Naive thymus-derived CD8-positive, alpha-beta T cell (primary cell): ENCODE measurements around the gene TAF1. TPM values are rescaled to one million over a fixed set of nuclear protein-coding genes. Genes with fewer than 3 reads are reported as not detected.

ENCODE experiments used
- ATAC-seq, 2 donors: fragments of 150-1000 bp; cut with Tn5 transposase in 1 of 2; sonication (Bioruptor Pico), chemical (Tn5 transposase) in 1 of 2; 1 replicate in 1 of 2; 2 replicates in 1 of 2; pipeline ENCODE4 v1.10.0; 2021; ENCODE audit warnings: mild to moderate bottlenecking in 2 of 2, moderate library complexity in 2 of 2
- POLR2A ChIA-PET: fragments of 350-600 bp; sonication (Branson Sonifier 250); formaldehyde crosslinking; loops from one replicate; lab custom pipeline; 2021; ENCODE audit warnings: antibody characterized with exemption; lab: Charles Lee
- DNase-seq, 10 donors: peaks; one replicate each; pipeline versions ENCODE4 v3.0.0 to v3.0.0-alpha.2; 2020 to 2022
- H3K27ac Mint-ChIP-seq, 10 donors: one replicate each; pipeline ENCODE4 v1.8.0; 2020 to 2022; ENCODE audit warnings: mild to moderate bottlenecking in 10 of 10, mixed read lengths in 10 of 10, moderate library complexity in 4 of 10, inconsistent platforms in 1 of 10
- H3K27me3 Mint-ChIP-seq, 5 donors: one replicate each; pipeline ENCODE4 v1.8.0; 2021 to 2022; ENCODE audit warnings: mixed read lengths in 5 of 5
- H3K36me3 Mint-ChIP-seq, 3 donors: one replicate each; pipeline ENCODE4 v1.8.0; 2020 to 2022; ENCODE audit warnings: mixed read lengths in 3 of 3, mild to moderate bottlenecking in 2 of 3, inconsistent platforms in 1 of 3
- H3K4me1 Mint-ChIP-seq, 4 donors: one replicate each; pipeline ENCODE4 v1.8.0; 2021 to 2022; ENCODE audit warnings: mixed read lengths in 4 of 4
- H3K4me3 Mint-ChIP-seq, 10 donors: one replicate each; pipeline ENCODE4 v1.8.0; 2020 to 2022; ENCODE audit warnings: mild to moderate bottlenecking in 10 of 10, mixed read lengths in 10 of 10, moderate library complexity in 6 of 10, inconsistent platforms in 1 of 10
- H3K9me3 Mint-ChIP-seq, 9 donors: one replicate each; pipeline ENCODE4 v1.8.0; 2020 to 2022; ENCODE audit warnings: mixed read lengths in 9 of 9, mild to moderate bottlenecking in 3 of 9, inconsistent platforms in 1 of 9, moderate library complexity in 1 of 9
- polyA plus RNA-seq, 3 donors: library from polyadenylated mRNA; unstranded; fragments of 300-500 nt; fragmentation: Illumina TruSeq; gene quantifications; one replicate each; pipeline ENCODE4 v1.2.3, GENCODE V29; 2021
- total RNA-seq, 8 experiments: library from RNA in 2 of 8; stranded (reverse) in 2 of 8; gene quantifications; one replicate each; pipeline ENCODE4 v1.2.3 and lab custom pipeline; 2021 to 2026

Gene TAF1
- total and polyA plus RNA-seq, 5 experiments from 2014 or later: 4.3 to 84.7 (median 10.2) TPM

DNA sequence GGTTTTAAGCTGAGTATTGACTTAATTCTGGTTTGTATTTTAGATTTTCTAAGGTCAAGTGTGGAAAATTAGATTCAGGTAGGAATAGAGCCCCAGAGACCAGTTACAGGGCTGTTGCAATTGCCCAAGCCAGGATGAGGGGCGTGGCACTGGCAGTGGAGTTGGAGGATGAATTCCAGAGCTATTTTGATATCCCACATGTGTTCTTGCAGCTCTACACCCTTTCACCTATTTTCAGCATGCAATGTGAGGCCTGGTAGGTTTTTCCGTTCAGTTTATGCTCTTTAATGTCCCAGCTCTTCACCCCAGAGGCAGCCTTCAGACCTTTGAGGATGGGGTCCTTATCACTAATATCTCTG lies 148.9 kb downstream of the TAF1 start:
- no peaks in the 10 kb centered on the region for H3K9me3 Mint-ChIP-seq
- peaks cover 12 to 22% (median 18%) of the 10 kb centered on the region in 4 donors for H3K4me1 Mint-ChIP-seq
- POLR2A ChIA-PET: interaction anchor here (0.5 to 2.5 kb wide), 3 partner anchors 9 to 20 kb away, joined by 4 to 16 read pairs (median 5); partner anchors contain the start of gene OGT
- no peaks in the 10 kb centered on the region for H3K36me3 Mint-ChIP-seq
- no peaks in the 10 kb centered on the region for H3K27me3 Mint-ChIP-seq
- ATAC-seq: no peak
- no peak overlapping the region for H3K4me3 Mint-ChIP-seq
- DNase-seq: no peak
- peak overlapping the region in 5 of 10 donors; percentile 9 to 83 (median 74) for H3K27ac Mint-ChIP-seq

Other genes with a start within 250 kb of the TAF1 start
- gene MED12, start 247.8 kb upstream of the TAF1 start, total RNA-seq: 10 to 100 TPM; 79.0 to 80.0 TPM
- 10 to 100 TPM in 2 of 3 donors, 1 to 10 TPM in 1; 6.6 to 17.0 (median 10.2) TPM for gene MED12, start 247.8 kb upstream of the TAF1 start, polyA plus RNA-seq
- 1 to 10 TPM; 2.7 to 3.1 TPM for gene NLGN3, start 221.5 kb upstream of the TAF1 start, total RNA-seq
- under 1 TPM; 0.06 to 0.25 (median 0.14) TPM for gene NLGN3, start 221.5 kb upstream of the TAF1 start, polyA plus RNA-seq
- not detected for gene GJB1, start 143.1 kb upstream of the TAF1 start, total RNA-seq
- gene GJB1, start 143.1 kb upstream of the TAF1 start, polyA plus RNA-seq: not detected
- 10 to 100 TPM; 35.3 to 36.0 TPM for gene ZMYM3, start 112.2 kb upstream of the TAF1 start, total RNA-seq
- 1 to 10 TPM; 4.8 to 6.5 (median 5.0) TPM for gene ZMYM3, start 112.2 kb upstream of the TAF1 start, polyA plus RNA-seq
- gene NONO, start 82.7 kb upstream of the TAF1 start, total RNA-seq: 100 to 1,000 TPM; 372 to 387 TPM
- 100 to 1,000 TPM; 177 to 199 (median 193) TPM for gene NONO, start 82.7 kb upstream of the TAF1 start, polyA plus RNA-seq
- gene ITGB1BP2, start 64.6 kb upstream of the TAF1 start, total RNA-seq: 1 to 10 TPM; 5.8 to 6.7 TPM
- gene ITGB1BP2, start 64.6 kb upstream of the TAF1 start, polyA plus RNA-seq: not detected
- gene OGT, start 166.7 kb downstream of the TAF1 start, total RNA-seq: 100 to 1,000 TPM; 636 to 675 TPM
- 10 to 100 TPM; 29.7 to 32.7 (median 31.3) TPM for gene OGT, start 166.7 kb downstream of the TAF1 start, polyA plus RNA-seq
- gene GCNA, start 212.1 kb downstream of the TAF1 start, total RNA-seq: 10 to 100 TPM; 11.6 to 12.1 TPM
- gene GCNA, start 212.1 kb downstream of the TAF1 start, polyA plus RNA-seq: 1 to 10 TPM in 1 of 3 donors, under 1 TPM in 2; 0.34 to 1.3 (median 0.77) TPM